NCI-H510A (cell line): ENCODE measurements around the gene SOX5.

Source experiments
- DNase-seq: peaks from one replicate; lab custom pipeline; 2025; lab: John Stamatoyannopoulos, UW

SOX5 gene

DNA sequence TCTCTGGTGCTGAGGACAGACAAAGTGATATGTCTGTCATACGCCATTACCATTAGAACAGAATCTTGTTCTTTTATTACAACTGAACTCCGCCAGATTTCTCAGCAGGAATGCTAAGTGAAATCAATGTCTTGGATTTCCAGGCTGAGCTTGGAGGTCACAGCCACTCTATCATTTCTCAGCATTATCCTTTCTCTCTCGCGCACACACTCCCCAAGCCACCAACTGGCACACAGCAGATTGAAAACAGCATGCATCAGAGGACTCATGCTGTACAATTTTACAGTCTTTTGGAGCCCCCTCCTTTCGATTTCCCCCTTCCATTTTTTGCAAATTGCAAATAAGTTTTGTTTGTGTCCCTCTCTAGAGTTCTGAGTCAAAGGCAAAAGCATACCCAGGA, 348.6 kb downstream of the SOX5 start:
- DNase-seq, result no peak

DNA sequence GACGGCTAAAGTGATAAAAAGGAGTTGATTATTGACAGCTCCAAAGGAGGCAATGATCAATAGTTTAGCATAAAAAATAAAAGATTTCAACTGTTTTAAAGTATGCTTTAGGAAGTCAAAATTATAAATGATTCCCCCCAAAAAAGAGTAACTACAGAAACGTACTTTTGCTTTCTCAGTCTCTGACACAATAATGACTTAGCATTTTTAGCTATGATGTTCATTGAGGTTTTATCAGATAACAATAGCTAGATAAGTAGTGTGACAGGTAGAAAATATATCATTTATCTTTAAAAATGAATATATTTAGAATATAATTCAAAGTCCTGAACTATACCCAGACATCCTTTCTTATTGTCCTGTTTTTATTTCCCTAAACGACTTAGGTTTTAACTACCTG, 352.9 kb downstream of the SOX5 start:
- no peak for DNase-seq

DNA sequence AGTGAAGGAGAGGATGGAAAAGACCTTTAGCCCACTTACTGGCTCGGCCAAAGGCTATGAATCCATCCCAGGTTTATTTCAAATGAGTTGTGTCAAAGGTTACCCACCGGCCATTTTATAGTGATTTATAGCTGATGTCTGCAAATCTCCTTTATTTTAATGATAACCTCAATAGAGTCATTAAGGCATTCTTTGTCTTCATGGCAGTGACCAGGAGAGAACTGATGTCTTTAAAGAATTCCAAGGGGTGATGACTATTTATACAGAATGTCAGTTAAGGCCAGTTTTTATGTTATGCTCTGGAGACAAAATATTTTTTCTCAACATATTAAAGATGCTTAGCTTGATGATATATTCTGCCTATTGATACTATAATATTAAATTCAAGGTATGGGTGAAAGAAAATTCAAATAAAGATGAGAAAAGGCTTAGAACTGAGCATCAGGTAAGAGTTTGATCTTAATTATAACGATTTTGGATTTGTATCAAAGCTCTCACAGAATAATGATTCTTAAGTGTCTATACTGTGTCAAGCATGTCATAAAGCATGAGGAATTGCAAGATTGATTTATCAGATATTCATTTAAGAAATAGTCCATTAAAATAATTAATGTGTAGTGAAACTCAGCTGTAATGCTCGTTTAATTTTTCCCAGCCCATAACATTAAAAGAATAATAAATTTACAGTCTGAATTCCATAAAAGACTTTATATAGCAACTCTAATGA, 361.5 kb downstream of the SOX5 start:
- no peak for DNase-seq

DNA sequence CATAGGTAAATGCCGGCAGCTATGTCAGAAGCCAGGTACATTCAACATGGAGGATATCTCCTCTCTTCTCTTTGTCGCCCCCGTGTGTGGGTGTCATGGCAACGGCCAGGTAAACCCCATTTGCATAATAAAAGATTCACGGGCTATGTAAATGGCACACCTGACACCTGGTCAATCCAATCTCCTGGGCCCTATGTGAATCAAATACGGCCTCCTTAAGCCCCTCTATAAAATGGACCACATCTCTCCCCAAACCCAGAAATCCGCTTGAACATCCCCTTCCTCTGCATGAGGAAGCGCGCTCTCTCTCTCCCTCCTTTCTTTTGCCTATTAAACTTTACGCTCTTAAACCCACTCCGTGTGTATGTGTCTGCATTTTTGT, 363.7 kb downstream of the SOX5 start:
- DNase-seq, result no peak

DNA sequence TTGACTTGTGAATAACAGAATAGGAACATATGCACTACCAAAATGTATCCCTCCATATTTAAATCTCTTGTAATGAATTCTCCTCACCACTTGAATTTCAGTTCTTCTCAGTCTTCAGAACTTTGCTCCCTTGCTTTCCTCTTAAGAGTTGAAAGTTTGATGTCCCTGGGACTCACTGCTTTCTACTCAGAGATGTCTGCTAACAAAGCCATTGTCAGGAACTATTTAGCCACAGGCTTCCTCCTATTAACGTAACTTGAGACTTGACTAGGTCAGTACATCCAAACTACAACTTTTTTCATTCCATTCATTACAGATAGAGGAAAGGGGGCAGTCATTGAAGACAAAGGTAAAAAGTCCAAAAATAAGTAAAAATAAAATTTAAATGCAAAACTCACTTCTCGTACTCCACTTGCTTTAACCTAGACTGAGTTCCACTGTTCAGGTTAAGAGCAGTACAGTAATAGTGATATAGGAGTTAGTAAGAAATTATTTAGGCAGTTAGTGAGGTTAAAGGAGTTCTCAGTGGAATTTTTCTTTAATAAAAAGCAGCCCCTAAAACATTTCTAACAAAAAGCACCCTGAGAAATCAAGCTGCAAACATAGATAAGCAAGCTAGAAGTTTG, 364.2 kb downstream of the SOX5 start:
- no peak for DNase-seq

DNA sequence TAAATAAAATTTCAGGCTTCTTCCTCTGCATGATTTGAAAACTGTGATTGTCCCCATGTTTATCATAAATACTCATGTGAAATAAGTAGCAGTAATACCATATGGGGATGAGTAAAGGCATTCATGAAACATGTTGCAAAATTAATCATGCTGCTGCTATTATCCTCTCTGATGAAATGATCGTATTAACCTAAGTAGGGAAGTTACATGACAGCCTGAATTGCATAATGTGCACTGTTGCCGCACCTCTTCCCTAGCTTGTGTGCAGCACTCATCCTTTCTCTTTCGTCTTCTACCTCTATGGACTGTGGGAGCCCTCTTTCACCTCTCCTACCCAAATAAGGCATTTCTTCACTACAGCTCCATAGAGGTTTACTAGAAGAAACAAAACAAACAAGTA, 367.6 kb downstream of the SOX5 start:
- DNase-seq, result no peak

DNA sequence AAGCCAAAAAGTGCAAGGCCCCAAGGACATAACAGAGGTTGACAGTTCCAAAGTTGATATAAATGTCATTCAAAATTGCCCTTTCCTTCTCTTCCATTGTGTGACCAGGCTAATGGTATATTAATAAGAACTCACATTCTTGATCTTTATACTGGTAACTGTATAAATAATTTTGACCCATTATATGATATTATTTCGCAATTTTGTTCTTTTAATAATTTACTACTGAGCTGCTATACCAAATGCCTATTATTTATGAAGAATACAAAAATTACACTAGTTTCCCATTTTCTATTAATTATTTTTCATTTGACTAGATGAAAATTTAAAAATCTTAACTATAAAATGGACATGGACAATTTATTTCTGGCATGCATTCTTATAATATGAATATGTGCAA, 370.2 kb downstream of the SOX5 start:
- no peak for DNase-seq

DNA sequence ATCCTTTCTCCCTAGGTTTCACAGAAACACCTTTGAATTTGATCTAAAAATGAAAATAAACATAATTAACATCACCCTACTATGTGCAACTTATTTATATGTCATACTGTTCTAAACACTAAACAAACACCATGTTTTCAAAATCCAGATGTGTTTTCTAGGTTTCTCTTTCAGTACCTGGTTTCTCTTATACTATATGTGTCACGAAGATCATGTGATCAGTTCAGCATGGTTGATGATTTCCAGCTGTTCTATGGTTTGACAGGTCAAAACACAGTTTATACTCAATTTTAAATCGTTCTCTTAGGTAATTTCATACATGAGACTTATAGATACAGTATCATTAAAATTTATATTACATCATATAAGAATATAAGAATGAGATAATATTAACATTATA, 373.1 kb downstream of the SOX5 start:
- DNase-seq, result no peak

DNA sequence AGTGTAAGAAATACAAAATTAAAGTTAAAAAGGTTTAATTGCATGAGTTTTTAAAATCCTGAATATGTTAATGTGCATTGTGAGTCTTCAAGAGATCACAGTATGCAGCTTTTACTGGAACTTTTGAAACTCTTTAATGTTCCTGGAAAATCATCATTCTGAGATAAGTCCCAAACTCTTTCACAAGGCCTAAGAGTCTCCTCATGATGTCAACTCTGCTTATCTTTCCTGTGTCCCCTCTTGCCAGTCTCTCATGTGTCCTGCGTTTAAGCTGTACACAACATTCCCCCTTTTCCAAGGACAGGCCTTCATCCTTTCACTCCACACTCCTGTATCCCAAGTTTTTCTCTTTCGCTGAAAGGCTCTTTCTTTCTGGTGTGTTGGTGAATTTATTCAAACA, 380.1 kb downstream of the SOX5 start:
- DNase-seq, result no peak

DNA sequence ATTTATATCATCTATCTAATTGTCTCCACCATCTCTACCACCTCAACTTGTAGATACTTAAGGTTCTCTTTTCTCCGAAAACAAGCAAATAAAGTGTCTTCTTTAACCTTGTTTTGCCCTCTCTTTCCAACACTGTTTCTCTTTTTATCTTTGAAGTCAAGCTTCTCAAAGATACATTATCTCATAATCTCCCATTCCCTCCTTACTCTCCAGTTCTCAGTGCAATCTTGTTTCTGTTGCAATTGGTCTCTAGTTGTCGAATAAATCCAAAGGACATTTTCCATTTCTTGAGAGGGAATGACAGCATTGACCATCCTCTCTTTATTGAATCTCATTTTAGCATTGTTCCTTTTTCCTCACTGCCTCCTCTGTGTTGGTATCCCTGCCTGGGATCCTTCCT, 383.3 kb downstream of the SOX5 start:
- DNase-seq, result no peak

DNA sequence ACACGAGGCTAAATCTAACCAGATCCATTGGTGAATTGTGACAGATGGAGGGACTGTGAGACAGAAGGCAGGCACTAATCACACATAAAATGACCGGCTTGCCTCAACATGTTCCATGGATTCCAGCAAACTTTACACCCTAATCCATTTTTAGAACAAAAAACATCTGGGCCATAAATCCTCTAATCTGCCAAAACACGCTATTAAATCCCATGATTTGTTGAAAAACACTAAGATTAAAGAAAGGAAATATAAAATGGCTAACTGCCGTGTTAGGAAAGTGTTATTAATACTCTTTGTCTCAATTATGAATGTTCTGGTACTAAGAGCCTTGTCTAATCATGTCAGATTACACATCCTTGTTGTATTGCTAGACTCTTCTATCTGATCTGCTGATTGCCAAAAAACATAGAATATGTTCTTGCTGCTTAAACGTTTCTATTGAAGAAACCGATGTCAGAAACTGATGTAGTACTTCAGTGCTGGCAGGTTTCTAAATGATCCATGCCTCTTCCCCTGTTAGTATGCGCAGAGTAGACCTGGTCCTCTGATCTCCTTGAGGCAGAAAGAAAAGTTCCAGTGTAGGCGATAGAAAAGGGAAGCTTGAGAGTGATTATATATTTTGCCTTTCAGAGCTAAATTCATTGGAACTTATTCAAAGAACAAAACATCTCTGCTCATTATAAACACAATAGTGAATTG, 384.9 kb downstream of the SOX5 start:
- DNase-seq, result no peak

DNA sequence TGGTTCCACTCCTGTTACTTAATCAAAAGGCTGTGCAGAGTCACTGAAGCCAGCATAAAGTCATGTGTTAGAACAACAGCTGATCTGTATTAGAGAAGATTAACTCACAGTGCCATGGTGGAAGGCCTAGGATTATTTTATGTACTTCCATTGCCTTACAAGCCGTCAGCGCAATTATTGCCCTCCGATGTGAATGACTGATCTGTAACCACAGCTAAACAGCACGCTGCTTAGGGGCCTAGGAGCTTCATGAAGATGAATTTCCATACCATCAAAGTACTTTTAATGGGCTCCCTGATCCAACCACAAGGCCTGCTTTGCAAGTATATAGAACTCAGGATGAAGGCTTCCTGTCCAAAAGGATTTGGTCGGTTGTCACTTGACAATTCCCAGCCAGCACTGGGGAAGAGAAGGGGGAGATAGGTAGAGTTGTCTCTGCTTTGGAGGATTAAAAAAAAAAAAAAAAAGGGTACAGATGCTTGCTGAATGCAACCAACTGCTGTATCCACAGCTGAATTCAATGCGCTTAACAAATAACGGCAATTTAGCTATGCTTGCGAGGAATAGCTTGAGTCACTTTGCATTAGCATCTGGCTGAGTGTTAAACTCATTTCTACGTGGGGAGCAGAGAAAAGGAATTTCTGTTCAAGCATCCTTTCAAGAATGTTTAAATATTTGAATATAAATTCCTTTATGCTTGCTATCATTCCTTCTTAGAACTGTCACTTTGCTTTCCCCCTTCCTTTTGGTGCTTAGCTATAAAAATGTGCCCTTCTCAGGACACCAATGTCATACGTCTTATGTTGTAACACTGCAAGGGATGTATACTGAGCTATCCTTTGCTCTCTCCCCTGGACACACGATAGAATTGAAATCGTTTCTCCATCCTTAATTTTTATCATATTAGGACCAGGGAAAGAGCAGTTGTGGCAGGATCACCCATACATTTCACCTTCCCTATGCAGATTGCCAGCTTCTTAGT, 387.8 kb downstream of the SOX5 start:
- DNase-seq, result no peak

DNA sequence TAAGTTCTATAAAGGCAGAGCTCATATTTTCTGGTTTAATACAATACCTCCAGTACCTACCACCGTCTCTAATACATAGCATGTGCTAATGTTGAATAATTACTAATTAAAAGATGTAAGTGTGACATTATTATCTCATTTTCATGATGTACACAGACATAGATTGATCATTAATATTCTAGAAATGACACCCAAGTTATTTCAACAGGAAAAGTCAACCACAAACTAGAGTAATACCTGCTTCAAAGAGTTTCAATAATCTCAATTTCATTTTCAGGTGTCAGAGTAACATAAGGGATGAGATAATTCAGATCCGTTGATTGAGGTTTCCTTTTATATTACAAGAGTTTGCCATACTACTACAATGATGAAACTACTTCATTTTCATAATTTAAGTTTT, 388.9 kb downstream of the SOX5 start:
- DNase-seq, result no peak

DNA sequence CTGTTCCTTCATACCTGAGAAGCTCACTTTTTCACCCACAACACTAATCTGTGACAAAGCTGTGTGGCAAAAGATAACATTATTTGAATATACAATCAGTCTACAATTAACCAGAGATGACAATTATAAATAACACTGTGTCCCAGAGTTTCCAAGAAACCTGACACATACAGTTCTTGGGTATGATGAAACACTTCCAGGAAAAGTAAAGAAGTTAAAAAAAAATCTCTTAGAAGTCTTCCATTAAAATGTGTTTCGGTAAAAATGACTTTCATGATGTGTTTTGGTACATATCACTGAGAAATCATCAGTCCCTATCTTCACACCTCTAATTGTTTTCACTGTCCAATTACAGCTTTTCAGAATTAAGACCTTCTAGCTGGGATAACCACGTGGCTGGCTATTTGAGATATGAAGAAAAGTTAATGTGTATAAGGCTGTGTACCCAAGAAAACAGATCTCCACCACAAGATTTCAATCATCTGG, 390.2 kb downstream of the SOX5 start:
- DNase-seq, result no peak

DNA sequence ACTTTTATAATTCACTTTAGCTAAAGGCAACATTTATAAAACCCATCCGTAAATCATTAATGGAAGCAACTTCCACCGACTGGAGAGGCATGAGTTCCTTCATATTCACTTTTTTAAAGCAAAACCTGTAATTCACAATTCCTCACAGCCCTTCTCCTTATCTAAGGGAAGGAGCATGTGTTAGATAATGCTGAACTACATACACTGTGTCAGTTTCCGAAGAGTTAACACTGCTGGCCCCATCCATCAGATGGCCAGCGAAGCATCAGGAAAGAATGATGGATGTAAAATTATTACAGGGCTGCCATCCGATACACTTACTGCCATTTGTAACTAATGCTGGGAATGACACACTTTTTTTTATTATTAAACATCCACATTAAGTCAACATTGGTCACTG, 392.8 kb downstream of the SOX5 start:
- DNase-seq, result no peak

DNA sequence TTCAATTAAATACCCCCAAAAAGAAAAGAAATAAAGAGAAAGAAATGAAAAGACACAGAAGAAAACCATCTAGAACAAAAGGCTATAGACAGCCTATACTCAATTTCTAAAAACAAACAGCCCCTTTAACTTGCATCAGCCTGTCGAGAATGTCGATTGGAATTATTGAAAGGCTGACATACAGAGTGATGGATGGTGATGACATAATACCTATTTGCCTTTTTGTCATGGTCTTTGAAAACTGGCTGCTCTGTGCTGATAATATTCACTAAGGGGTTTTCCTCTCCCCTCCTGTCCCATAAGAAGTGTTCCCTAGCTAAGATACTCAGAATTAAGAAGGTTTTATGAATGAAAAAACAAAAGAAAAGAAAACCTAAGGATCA, 393.7 kb downstream of the SOX5 start:
- DNase-seq, result no peak

DNA sequence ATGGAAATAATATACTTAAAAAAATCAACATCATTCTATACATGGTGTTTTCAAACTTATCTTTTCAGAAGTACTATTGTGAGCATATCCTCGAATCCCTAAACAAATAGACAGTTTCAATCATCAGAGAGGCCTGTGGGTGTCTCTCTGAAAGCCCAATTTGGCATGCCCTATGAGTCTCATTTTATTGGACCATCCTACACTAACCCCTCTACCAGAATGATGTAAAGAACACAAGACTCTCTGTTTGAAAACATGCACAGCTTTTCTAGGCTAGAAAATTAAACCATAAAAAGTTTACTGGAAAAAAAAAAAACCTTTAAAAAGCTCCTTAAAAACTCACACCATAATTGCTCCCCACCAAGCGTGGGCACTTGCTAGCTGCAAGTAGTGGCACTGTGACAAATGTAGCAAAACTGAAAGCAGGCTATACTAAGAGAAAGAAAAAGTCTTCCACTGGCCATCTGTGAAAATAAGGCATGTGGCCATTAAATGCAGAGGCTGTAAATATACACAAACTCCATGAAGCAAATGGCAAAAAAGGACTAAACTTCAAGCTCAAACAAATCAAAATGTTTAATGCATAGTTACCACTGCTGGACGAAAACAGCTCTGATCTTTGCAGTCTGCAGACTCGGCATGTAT, 394.2 kb downstream of the SOX5 start:
- no peak for DNase-seq

DNA sequence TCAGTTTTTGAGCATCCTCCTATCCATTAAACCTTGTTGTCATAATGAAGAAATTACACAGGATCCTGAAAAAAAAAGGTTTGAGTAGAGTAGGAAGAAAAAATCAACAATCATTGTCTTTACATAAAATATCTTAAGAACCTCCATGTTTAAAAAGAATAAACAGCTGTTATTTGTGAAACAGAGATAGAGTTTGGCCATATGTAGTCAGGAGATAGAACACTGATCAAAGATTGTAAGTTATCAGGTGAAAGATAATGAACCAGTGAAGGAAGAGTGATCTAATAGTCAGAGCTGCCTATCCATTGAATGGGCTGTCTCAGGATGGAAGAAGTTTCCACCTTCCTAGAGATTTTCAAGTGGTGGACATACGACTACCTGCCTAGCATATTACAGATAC, 397.1 kb downstream of the SOX5 start:
- no peak for DNase-seq

DNA sequence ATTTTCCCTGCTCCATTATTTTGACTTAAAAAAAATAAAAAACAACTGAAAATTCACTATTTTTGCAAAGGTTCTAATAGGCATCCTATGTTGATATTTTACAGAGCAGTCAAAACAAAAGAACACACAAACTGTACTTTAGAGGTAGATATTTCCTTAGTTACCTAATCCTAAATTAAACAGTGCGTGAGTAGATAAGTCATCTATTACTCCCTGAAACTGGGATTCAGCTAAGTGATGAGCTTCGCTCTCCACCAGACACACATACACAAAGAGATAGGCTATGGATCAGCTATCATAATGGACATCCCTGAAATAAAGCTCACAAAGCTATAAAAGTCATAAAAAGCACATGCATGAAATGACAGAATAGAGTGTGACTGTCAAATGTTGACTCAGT, 398.7 kb downstream of the SOX5 start:
- no peak for DNase-seq

DNA sequence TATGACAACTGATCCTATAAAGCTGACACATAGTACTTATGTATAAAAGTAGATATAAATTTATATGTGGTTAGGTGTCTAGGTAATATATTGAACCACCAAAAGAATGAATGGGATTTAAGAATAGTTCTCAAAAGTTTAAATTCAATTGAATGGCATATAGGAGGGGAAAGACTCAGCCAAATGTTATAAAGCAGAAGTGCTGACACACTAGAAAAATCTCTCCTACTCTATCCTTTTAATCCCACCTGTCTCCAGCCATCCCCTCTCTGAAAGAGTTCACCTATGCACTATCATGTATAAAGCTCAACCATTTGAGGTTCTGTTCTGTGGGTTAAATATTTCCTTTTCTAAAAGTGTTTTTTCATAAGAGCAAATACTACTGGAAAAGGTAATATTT, 400.7 kb downstream of the SOX5 start:
- no peak for DNase-seq

DNA sequence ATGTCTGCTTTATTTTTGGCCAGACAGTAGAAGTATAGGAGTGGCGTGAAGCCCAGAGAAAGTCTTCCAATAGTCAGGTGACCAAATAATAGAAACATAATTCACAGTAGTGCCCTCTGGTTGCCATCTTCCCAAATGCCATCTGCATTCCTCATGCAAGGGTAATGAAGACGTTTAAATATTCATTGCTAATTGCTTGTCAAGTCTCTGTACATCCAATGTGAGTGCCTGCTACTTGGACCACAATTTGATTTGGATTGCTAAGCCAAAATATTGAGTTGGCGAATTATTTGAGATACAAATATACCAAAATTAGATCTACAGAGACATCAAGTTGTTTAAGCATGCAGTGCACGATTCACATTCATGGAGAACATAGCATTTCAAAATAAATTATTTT, 402.7 kb downstream of the SOX5 start:
- no peak for DNase-seq

DNA sequence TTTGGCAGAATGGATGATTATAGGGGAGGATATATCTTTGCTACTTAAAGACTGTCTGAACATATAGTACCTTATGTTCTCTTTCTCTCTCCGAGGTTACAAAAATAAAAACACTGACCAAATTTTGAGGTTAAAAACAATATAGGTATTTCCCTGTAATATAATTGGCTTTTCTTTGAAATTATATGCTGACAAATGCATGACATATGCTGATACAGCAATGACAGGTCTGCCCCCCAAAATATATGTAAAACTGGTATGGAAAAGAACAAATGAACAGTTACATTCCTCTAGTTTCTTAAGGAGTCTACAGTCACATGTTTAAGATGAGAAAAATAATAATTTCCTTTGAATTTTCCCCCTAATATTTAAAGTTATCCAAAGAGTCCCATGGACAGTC, 405.7 kb downstream of the SOX5 start:
- no peak for DNase-seq
